HG03175 (cell line): Measurements from ENCODE around the gene ENG.

Source experiments
- ATAC-seq: cut with Tn5 transposase; IDR thresholded peaks from one replicate; pipeline ENCODE4 v1.9.1; 2021; ENCODE audit warnings: mild to moderate bottlenecking, moderate library complexity; ENCODE audit not compliant: unreplicated experiment

ENG gene

GRCh38 chr9:127815512-127816361 is 38.7 kb downstream of the ENG start:
- ATAC-seq = no peak

DNA sequence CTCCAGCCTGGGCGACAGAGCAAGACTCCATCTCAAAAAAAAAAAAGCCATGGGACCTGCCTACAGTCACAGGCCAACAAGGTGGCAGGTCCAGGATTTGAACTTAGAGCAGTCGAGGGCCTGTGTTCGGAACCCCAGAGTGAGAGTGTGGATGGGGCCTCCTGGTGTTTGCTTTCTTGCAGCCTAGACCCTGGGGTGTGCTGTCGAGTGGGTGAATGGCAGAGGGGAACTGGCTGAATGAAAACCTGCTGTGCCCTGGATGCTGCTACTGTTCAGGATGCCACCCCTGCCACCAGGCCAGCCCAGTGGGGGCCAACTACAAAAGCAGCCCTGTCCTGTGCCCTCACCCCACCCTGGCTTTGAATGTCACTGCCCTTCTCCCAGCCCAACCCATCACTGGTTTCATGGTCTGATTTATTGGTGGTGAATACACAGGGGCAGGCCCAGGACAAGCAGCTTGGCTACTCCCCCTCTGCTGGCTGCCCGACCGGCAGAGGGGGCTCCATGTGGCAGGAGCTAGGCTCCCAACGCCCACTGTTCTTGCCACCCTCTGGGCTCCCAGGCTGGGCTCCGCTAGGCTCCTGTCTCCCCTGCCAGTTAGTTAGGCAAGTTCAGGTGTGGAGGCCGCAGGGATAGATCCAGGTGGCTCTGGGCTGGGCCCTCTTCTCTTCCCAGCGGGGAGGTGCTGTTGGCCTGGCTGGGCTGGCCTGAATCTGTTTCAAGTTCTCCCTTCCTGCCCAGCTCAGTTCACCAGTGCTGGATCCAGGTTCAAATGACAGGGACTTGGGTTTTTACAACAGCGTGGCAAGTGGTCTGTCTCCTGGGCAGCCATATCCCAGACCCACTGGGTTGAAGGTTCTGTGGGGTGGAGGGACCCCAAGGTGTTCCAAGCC is 39.6 kb downstream of the ENG start:
- no peak for ATAC-seq

- no peak for ATAC-seq
Observed at GRCh38 chr9:127813686-127814226, 40.7 kb downstream of the ENG start.

DNA sequence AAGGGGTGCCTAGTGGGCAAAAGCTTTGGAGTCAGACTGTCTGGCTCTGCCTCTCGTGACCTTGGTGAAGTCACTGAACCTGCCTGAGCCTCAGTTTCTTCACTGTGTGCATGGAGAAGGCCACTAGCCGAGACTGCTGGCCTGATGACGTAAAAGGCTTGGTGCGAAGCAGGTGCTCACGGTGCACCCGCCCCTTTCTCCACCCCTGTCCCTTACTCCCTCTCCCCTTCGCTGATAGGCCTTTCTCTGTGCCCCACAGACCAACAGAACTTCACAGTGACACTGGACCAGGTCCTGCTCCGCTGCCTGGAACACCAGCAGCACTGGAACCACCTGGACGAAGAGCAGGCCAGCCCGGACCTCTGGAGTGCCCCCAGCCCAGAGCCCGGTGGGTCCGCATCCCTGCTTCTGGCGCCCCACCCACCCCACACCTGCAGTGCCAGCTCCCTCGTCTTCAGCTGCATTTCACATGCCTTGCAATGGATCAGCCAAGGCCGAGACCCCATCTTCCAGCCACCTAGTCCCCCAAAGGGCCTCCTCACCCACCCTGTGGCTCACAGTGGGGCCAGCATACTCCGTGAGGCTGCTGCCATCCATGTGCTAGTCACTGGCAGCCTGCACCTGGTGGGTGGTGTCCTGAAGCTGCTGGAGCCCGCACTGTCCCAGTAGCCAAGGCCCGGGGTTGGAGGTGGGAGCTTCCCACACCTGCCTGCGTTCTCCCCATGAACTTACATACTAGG is 41.4 kb downstream of the ENG start:
- no peak for ATAC-seq

GRCh38 chr9:127812011-127812410 is 42.4 kb downstream of the ENG start:
- no peak for ATAC-seq

DNA sequence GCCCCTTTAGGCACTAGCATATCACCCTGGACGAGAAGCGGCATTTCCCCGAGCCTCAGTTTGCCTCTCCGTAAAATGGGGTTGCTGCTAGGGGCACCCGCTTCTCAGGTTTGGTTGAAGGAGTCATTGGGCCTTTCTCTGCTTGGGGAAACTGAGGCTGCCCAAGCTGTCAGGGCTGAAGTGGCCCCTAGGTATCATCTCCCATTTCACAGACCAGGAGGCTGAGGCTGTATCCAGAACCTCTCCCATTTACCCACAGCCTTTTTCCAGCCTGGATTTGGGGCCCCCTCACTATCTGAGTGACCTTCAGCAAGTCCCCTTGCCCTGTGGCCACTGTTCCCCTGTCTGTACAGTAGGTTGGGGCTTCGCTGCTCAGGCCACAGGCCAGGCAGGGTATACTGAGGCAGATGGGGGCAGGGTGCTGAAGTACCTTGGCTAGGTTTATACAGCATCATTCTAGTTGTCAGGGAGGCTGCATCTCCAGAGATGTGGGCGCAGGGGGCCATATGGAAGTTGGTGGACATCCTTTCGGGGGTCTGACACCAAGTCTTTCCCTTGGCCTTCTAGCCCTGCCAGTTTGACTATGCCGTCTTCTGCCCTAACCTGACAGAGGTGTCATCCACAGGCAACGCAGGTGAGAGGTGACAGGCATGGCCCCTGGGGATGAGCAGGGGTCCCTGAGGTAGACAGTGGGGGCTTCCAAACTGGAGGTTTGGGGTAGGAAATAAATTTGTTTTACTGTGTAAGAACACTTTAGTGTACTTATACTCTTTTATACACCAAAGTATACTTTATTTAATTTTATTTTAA is 43.9 kb downstream of the ENG start:
- no peak for ATAC-seq

DNA sequence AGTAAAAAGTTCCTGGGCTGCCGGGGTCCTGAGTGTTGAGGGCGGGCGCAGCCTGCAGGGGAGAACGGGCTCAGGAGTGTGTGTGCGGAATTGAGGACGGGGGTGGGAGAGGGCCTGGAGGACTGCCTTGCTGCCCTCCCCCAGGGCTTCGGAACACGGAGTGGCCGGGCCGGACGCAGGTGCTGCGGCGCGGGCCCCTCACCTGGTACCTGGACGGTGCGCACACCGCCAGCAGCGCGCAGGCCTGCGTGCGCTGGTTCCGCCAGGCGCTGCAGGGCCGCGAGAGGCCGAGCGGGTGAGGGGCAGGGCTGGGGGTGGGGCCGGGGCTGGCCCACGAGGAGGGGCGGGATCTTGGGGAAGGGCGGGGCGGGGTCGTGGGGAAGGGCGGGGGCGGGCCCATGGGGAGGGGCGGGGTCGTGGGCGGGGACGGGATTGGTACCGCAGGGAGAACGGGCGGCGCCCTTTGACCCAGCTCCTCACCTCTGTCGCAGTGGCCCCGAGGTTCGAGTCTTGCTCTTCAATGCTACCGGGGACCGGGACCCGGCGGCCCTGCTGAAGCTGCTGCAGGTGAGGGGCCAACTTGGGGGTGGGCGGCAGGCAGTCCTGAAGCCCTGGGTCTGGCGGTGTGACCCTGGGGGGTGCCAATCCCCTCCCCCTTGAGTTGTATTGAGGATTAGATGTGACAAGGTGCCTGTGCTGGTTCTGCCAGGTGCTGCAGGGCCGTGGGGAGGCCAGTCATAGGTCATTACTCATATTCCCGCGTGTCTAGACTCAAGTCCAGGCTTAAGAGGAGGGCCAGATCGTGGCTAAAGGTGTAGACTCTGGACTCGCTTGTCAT is 44.7 kb downstream of the ENG start:
- no peak for ATAC-seq

DNA sequence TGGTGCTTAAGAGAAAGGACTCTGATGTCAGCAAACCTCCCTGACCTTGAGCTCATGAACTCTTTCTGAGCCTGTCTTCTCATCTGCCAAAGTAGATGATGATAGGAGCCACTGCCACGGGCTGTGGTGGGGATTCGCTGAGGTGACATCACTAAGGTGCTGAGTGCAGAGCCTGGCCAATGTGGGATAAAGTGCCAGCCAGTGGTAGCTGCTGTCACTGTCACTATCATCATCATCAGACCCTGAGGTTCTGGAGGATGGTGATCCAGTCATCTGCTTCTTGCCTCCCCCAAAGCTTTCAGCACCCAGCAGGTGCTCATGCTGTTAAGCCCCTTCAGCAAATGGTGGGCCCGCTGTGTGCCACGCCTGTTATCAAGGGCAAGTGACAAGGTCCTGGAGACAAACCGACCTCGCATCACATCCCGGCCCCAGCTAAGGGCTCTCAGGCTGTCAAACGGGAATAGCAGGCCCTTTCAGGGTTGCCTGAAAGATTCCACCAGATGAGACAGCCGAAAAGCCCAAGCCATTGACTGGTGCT is 45.4 kb downstream of the ENG start:
- no peak for ATAC-seq

- no peak for ATAC-seq
Observed at GRCh38 chr9:127808347-127809001, 46.0 kb downstream of the ENG start.

DNA sequence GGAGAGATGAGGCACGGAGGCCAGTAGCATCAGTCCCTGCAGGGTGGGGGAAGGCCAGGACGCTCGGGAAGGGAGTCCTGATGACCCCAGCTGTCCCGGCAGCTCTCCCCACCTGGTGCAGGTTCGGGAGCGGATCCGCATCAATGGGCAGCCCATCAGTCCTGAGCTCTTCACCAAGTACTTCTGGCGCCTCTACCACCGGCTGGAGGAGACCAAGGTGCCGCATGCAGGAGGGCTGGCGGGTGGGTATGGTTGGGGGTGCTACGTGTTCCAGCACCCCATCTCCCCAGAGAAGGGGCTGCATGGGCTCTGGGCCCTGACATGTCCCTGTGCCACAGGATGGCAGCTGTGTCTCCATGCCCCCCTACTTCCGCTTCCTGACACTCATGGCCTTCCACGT is 47.6 kb downstream of the ENG start:
- no peak for ATAC-seq

GRCh38 chr9:127805620-127806019 is 48.8 kb downstream of the ENG start:
- no peak for ATAC-seq

DNA sequence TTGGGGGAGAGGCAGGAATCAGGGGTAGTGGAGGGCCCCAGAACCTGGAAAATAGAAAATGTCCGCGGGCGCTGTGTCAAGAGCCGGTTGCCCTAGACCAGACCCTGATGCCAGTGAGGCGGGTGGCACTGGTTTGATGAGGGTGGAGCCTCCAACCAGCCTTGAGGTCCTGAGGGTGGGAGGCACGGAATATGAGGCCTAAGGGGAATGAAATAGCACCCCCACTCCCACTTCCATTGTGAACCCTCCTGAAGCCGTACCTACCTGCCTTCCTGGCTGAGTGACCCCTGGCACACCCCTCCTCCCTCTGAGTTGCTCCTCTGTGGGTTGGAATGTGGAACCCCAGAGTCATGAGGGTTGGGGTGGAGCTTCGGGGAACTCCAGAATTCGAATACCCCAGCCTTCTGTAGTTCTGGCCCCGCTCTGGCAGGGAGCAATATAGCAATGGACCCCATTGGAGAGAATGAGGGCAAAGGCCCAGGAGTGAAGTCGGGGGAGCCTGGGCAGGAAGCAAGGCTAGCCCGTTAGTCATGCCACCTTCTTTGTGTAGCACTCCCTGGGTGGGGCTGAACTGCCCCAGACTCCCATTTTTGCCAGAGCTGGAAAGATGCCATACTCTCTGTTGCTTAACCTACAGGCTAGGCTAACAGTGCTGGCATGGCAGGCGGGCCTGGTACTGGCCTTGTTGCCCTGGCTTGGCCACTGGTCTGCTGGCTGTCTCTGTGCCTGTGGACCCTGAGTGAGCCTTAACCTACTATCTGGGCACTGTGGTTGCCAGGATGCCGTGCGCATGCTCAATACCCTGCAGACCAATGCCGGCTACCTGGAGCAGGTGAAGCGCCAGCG is 50.7 kb downstream of the ENG start:
- no peak for ATAC-seq

DNA sequence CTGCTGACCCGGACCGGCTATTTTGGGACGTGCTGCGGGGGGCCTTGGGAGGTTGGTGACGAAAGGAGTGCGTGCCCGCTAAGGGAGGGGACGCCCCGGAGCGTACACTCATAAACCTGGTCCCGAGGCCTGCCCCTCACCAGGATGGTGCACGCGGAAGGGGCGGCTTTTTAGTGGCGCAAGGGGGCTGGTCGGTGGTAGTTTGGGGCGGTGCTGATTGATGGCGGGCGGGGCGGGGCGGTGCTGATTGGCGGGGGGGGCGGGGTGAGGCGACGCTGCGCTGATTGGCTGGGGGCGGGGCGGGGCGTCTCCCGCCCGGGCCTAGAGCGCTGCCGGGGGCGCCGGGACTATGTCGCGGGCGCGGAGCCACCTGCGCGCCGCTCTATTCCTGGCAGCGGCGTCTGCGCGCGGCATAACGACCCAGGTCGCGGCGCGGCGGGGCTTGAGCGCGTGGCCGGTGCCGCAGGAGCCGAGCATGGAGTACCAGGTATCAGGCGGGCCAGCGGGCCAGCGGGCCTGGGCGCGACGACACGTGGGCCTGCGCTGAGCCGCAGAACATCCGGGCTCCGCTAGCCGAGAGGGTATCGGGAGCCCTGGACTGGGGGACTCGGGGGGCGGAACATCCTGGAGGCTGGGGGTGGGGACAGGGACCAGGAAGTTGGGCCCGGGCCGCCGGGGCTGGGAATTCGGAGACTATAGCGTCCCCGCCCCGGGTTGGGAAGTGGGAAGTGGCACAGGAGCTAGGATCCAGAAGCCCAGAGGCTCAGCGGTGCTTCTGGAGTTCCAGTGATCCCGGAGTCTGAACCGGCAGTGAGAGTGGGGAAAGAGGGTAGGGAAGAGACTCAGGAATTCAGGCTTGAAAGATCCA is 51.6 kb downstream of the ENG start, which contains the start of gene FPGS:
FPGS (plus strand) TSS at position 307 of the 868 bp plus-strand sequence; CDS start at position 350, 43 bp downstream.
- peak; percentile 71 for ATAC-seq

- ATAC-seq = peak; percentile 35
Observed at GRCh38 chr9:127801955-127802575, 52.4 kb downstream of the ENG start.

- ATAC-seq = no peak
Observed at GRCh38 chr9:127796852-127797370, 57.5 kb downstream of the ENG start.
